Measurements from ENCODE around the gene METTL1.
"Not testable (repeated sequence)": the region's sequence is repeated elsewhere in the genome, so short reads cannot be mapped to it uniquely, and the experiment has no call there.

METTL1 gene

GRCh38 chr12:57776247-57776587 is 4.3 kb upstream of the METTL1 start:
- H3K4me3 ChIP-seq (ENCODE audit: low read depth, low read length) = no peak overlapping the region
- no peak for DNase-seq (ENCODE audit: low read depth)
- TF ChIP-seq POLR2A (IDR thresholded peaks at IDR 0.05; ENCODE audit: extremely low read depth, insufficient read length) (no peak), MAX (IDR thresholded peaks at IDR 0.05; ENCODE audit: low read depth, low read length) (no peak), CTCF (IDR thresholded peaks at IDR 0.05; ENCODE audit: low read depth, low read length) (no peak), MYC (IDR thresholded peaks at IDR 0.05; ENCODE audit: low read depth, low read length) (no peak)

GRCh38 chr12:57775563-57776246 is 3.8 kb upstream of the METTL1 start:
- no peak for TF ChIP-seq CTCF (IDR thresholded peaks at IDR 0.05; ENCODE audit: low read depth, low read length)
- no peak for TF ChIP-seq MYC (IDR thresholded peaks at IDR 0.05; ENCODE audit: low read depth, low read length)
- no peak for TF ChIP-seq POLR2A (IDR thresholded peaks at IDR 0.05; ENCODE audit: extremely low read depth, insufficient read length)
- TF ChIP-seq MAX (IDR thresholded peaks at IDR 0.05; ENCODE audit: low read depth, low read length) = no peak
- no peak for DNase-seq (ENCODE audit: low read depth)
- H3K4me3 ChIP-seq (ENCODE audit: low read depth, low read length) = no peak overlapping the region

- no peak for DNase-seq (ENCODE audit: low read depth)
- TF ChIP-seq CTCF (IDR thresholded peaks at IDR 0.05; ENCODE audit: low read depth, low read length) = no peak
- no peak for TF ChIP-seq MYC (IDR thresholded peaks at IDR 0.05; ENCODE audit: low read depth, low read length)
- no peak for TF ChIP-seq MAX (IDR thresholded peaks at IDR 0.05; ENCODE audit: low read depth, low read length)
- TF ChIP-seq POLR2A (IDR thresholded peaks at IDR 0.05; ENCODE audit: extremely low read depth, insufficient read length) = no peak
- H3K4me3 ChIP-seq (ENCODE audit: low read depth, low read length) = no peak overlapping the region
Measured at GRCh38 chr12:57775044-57775443, 3.1 kb upstream of the METTL1 start.

- DNase-seq (ENCODE audit: low read depth); H3K4me3 ChIP-seq (ENCODE audit: low read depth, low read length): not testable (repeated sequence)
Measured at GRCh38 chr12:57774634-57775033, 2.7 kb upstream of the METTL1 start.

GRCh38 chr12:57772429-57773322 is 771 bp upstream of the METTL1 start, which contains the start of gene EEF1AKMT3:
Gene EEF1AKMT3, plus strand, starts transcription at chr12:57772614. Its CDS starts 111 bp downstream, at chr12:57772725.
- peak; percentile 84 for DNase-seq (ENCODE audit: low read depth)
- TF ChIP-seq CTCF (IDR thresholded peaks at IDR 0.05; ENCODE audit: low read depth, low read length) (no peak), POLR2A (IDR thresholded peaks at IDR 0.05; ENCODE audit: extremely low read depth, insufficient read length) (no peak), MYC (IDR thresholded peaks at IDR 0.05; ENCODE audit: low read depth, low read length) (peak; percentile 44; the same call in 1 of the 2 replicates), MAX (IDR thresholded peaks at IDR 0.05; ENCODE audit: low read depth, low read length) (peak; percentile 25; the same call in 1 of the 2 replicates)

GRCh38 chr12:57771236-57771872 is 551 bp downstream of the METTL1 start:
- TF ChIP-seq MAX (IDR thresholded peaks at IDR 0.05; ENCODE audit: low read depth, low read length) (no peak; the same call in 1 of the 2 replicates), CTCF (IDR thresholded peaks at IDR 0.05; ENCODE audit: low read depth, low read length) (no peak), MYC (IDR thresholded peaks at IDR 0.05; ENCODE audit: low read depth, low read length) (no peak), POLR2A (IDR thresholded peaks at IDR 0.05; ENCODE audit: extremely low read depth, insufficient read length) (no peak)
- H3K4me3 ChIP-seq (ENCODE audit: low read depth, low read length) = peak overlapping the region; percentile 87
- peak; percentile 98 for DNase-seq (ENCODE audit: low read depth)

More at GRCh38 chr12:57772429-57773322, 771 bp upstream of the METTL1 start, which contains the start of gene EEF1AKMT3:
- H3K4me3 ChIP-seq (ENCODE audit: low read depth, low read length) = peak within 1 kb of the TSS; percentile 87
